H1 (cell line): ENCODE results near the gene MAPKAPK2. TPM values are rescaled to one million over a fixed set of nuclear protein-coding genes. Genes with fewer than 3 reads are reported as not detected.

Experiments
- CTCF ChIA-PET: fragments of 300-600 bp; sonication (Branson Sonifier 250); formaldehyde crosslinking; loops from one replicate; lab custom pipeline; 2021; ENCODE audit not compliant: partially characterized antibody; lab: Charles Lee
- POLR2A ChIA-PET: fragments of 300-600 bp; sonication (Branson Sonifier 250); formaldehyde crosslinking; loops from one replicate; lab custom pipeline; 2021; ENCODE audit warnings: inconsistent platforms; ENCODE audit not compliant: partially characterized antibody; lab: Charles Lee
- DNase-seq, 2 experiments: peaks; one replicate each; pipeline versions ENCODE4 v3.0.0 to v3.0.0-alpha.2; 2010 to 2022; ENCODE audit warnings: low spot score in 2 of 2, low read depth in 1 of 2, mixed read lengths in 1 of 2
- FAIRE-seq: peaks from 2 replicates; lab custom pipeline; 2011; peaks lifted over from hg19 to GRCh38; lab: Jason Lieb, UNC
- H2AFZ ChIP-seq: 2 replicates; pipeline ENCODE4 v1.8.1; 2012; ENCODE audit warnings: low read length, inconsistent platforms
- H2AK5ac ChIP-seq: 2 replicates; pipeline ENCODE4 v1.6.1; 2013; ENCODE audit warnings: low read depth, low read length
- H2BK120ac ChIP-seq: replicated peaks from 2 replicates; pipeline ENCODE3; 2013; ENCODE audit warnings: low read depth, low read length, inconsistent platforms
- H2BK12ac ChIP-seq: 2 replicates; pipeline ENCODE4 v1.6.1; 2013; ENCODE audit warnings: low read depth, low read length
- H2BK15ac ChIP-seq: 2 replicates; pipeline ENCODE4 v1.6.1; 2013; ENCODE audit warnings: low read length
- H2BK20ac ChIP-seq: 2 replicates; pipeline ENCODE4 v1.6.1; 2013; ENCODE audit warnings: low read length
- H2BK5ac ChIP-seq: 2 replicates; pipeline ENCODE4 v1.6.1; 2013; ENCODE audit warnings: low read depth, low read length
- H3K14ac ChIP-seq: 2 replicates; pipeline ENCODE4 v1.6.1; 2013; ENCODE audit warnings: inconsistent platforms; ENCODE audit not compliant: insufficient read length
- H3K18ac ChIP-seq: 2 replicates; pipeline ENCODE4 v1.6.1; 2013; ENCODE audit warnings: low read length; ENCODE audit errors: extremely low read depth
- H3K23ac ChIP-seq: 2 replicates; pipeline ENCODE4 v1.6.1; 2013; ENCODE audit warnings: inconsistent platforms; ENCODE audit not compliant: insufficient read length
- H3K23me2 ChIP-seq: 2 replicates; pipeline ENCODE4 v1.6.1; 2013; ENCODE audit warnings: low read depth, low read length
- H3K27ac ChIP-seq: 2 replicates; pipeline ENCODE4 v1.6.1; 2011; ENCODE audit warnings: low read depth, low read length, inconsistent platforms
- H3K27me3 ChIP-seq, 4 experiments: replicated peaks in 1 of 4; 1 replicate in 1 of 4; 2 replicates in 3 of 4; pipeline versions ENCODE4 v1.6.1 to v1.8.1; 2011 to 2013; ENCODE audit warnings: low read length in 3 of 4, mild to moderate bottlenecking in 3 of 4, inconsistent platforms in 2 of 4, mixed read lengths in 2 of 4, moderate library complexity in 1 of 4; ENCODE audit not compliant: control insufficient read depth in 3 of 4, insufficient read depth in 3 of 4; ENCODE audit errors: extremely low read depth in 1 of 4
- H3K36me3 ChIP-seq, 4 experiments: 2 replicates each; pipeline versions ENCODE4 v1.6.1 to v1.8.1; 2011 to 2013; ENCODE audit warnings: mild to moderate bottlenecking in 4 of 4, low read length in 3 of 4, moderate library complexity in 2 of 4, control low read depth in 1 of 4, inconsistent platforms in 1 of 4; ENCODE audit not compliant: insufficient read depth in 4 of 4, control insufficient read depth in 2 of 4
- H3K4ac ChIP-seq: replicated peaks from 2 replicates; pipeline ENCODE3; 2013; ENCODE audit warnings: low read length, low read depth, mixed read lengths, inconsistent platforms; ENCODE audit not compliant: insufficient read length
- H3K4me1 ChIP-seq, 4 experiments: replicated peaks in 1 of 4; 1 replicate in 1 of 4; 2 replicates in 3 of 4; pipeline versions ENCODE4 v1.6.1 to v1.8.1; 2011 to 2013; ENCODE audit warnings: low read length in 3 of 4, inconsistent platforms in 2 of 4, mixed read lengths in 1 of 4; ENCODE audit not compliant: insufficient read depth in 4 of 4, control insufficient read depth in 3 of 4
- H3K4me2 ChIP-seq, 2 experiments: 2 replicates each; pipeline versions ENCODE4 v1.6.1 to v1.8.1; 2011 to 2013; ENCODE audit warnings: low read depth in 2 of 2, low read length in 2 of 2, control low read depth in 1 of 2, inconsistent platforms in 1 of 2, mild to moderate bottlenecking in 1 of 2; ENCODE audit not compliant: insufficient read depth in 1 of 2
- H3K4me3 ChIP-seq, 4 experiments: fragments of 200-600, 300-600 bp in 1 of 4; sonication (generic), shearing (Covaris generic), sonication (Bioruptor Twin) in 1 of 4; 2 replicates each; pipeline versions ENCODE4 v1.5.1 to v1.8.1; 2011 to 2016; ENCODE audit warnings: low read length in 4 of 4, low read depth in 3 of 4, control low read depth in 2 of 4, inconsistent platforms in 2 of 4, mild to moderate bottlenecking in 2 of 4, mixed read lengths in 1 of 4, moderate library complexity in 1 of 4; ENCODE audit not compliant: insufficient read depth in 2 of 4; ENCODE audit errors: extremely low read depth in 1 of 4
- H3K56ac ChIP-seq: replicated peaks from 2 replicates; pipeline ENCODE3; 2013; ENCODE audit warnings: low read depth, mild to moderate bottlenecking, mixed read lengths, low read length, inconsistent platforms; ENCODE audit not compliant: insufficient read length
- H3K79me1 ChIP-seq: 2 replicates; pipeline ENCODE4 v1.6.1; 2013; ENCODE audit warnings: low read depth, low read length, control low read depth
- H3K79me2 ChIP-seq, 2 experiments: 2 replicates each; pipeline versions ENCODE4 v1.6.1 to v1.8.1; 2012 to 2013; ENCODE audit warnings: low read length in 2 of 2, mild to moderate bottlenecking in 2 of 2, inconsistent platforms in 1 of 2; ENCODE audit not compliant: insufficient read depth in 2 of 2, control insufficient read depth in 1 of 2
- H3K9ac ChIP-seq, 4 experiments: replicated peaks in 1 of 4; 1 replicate in 1 of 4; 2 replicates in 3 of 4; pipeline versions ENCODE4 v1.6.1 to v1.8.1; 2011 to 2013; ENCODE audit warnings: low read depth in 3 of 4, low read length in 3 of 4, control low read depth in 2 of 4, mild to moderate bottlenecking in 2 of 4, moderate library complexity in 2 of 4, inconsistent platforms in 1 of 4; ENCODE audit errors: extremely low read depth in 1 of 4
- H3K9me3 ChIP-seq, 2 experiments: 2 replicates each; pipeline versions ENCODE4 v1.6.1 to v1.8.1; 2012 to 2013; ENCODE audit warnings: mild to moderate bottlenecking in 2 of 2, moderate library complexity in 2 of 2, control low read depth in 1 of 2, inconsistent platforms in 1 of 2, low read depth in 1 of 2, low read length in 1 of 2, mixed read lengths in 1 of 2; ENCODE audit not compliant: insufficient read depth in 2 of 2
- H4K20me1 ChIP-seq, 2 experiments: replicated peaks in 1 of 2; 2 replicates each; pipeline versions ENCODE3 to v1.8.1; 2011 to 2013; ENCODE audit warnings: inconsistent platforms in 2 of 2, low read length in 2 of 2, mild to moderate bottlenecking in 1 of 2; ENCODE audit not compliant: insufficient read depth in 2 of 2, control insufficient read depth in 1 of 2
- H4K5ac ChIP-seq: 2 replicates; pipeline ENCODE4 v1.6.1; 2013; ENCODE audit warnings: low read length, low read depth, mixed read lengths, inconsistent platforms; ENCODE audit not compliant: insufficient read length
- H4K8ac ChIP-seq: 2 replicates; pipeline ENCODE4 v1.8.0; 2013; ENCODE audit warnings: mild to moderate bottlenecking, moderate library complexity, low read length, inconsistent platforms; ENCODE audit not compliant: insufficient read depth; ENCODE audit errors: extremely low read depth
- H4K91ac ChIP-seq: replicated peaks from 2 replicates; pipeline ENCODE3; 2013; ENCODE audit warnings: low read length, mixed read lengths, inconsistent platforms; ENCODE audit not compliant: insufficient read length
- RAD21 ChIP-seq, 2 experiments: IDR thresholded peaks in 1 of 2; conservative IDR thresholded peaks in 1 of 2; 2 replicates each; pipeline ENCODE4 v1.6.1; 2011; ENCODE audit warnings: low read depth in 2 of 2, low read length in 2 of 2, improper control_type of control experiment in 1 of 2, inconsistent platforms in 1 of 2, mild to moderate bottlenecking in 1 of 2, moderate library complexity in 1 of 2
- ZNF274 ChIP-seq: IDR thresholded peaks from 2 replicates; pipeline ENCODE4 v1.7.0; 2012; ENCODE audit warnings: low read length, borderline replicate concordance; ENCODE audit errors: extremely low read depth
- WGBS, 2 experiments: shearing (Covaris generic) in 1 of 2; methylation state at CpG; one replicate each; pipeline versions ENCODE4 v1.1.6 to v1.1.7; 2013 to 2015; ENCODE audit warnings: low lambda C conversion rate in 2 of 2, mixed read lengths in 2 of 2, inconsistent platforms in 1 of 2, low coverage in 1 of 2, missing lambda C conversion rate in 1 of 2; ENCODE audit not compliant: insufficient replicate concordance in 2 of 2, insufficient coverage in 1 of 2, insufficient read length in 1 of 2; ENCODE audit errors: extremely low coverage in 1 of 2, missing lambda C conversion rate in 1 of 2; 5-methylcytosine and 5-hydroxymethylcytosine counted together
- polyA plus RNA-seq, 7 experiments: library from polyadenylated mRNA; depleted of rRNA in 3 of 7; stranded (reverse) in 5 of 7; unstranded in 2 of 7; fragments of >200 nt in 5 of 7; fragments of 200-250 nt in 2 of 7; gene quantifications; 1 replicate in 5 of 7; 2 replicates in 1 of 7; 4 replicates in 1 of 7; pipeline versions ENCODE4 v1.2.1 to v1.2.3, GENCODE V29; 2011 to 2013; ENCODE audit warnings: missing spikeins in 2 of 7, mixed read lengths in 2 of 7
- total RNA-seq: library from RNA; stranded (reverse); fragmentation: NEBNext Ultra II Directional; extraction: Animal tissue kit (Norgen Biotek cat#: 25700); gene quantifications from 2 replicates; pipeline ENCODE4 v1.2.1, GENCODE V29; 2021
- TF ChIP-seq, protein P1 (sequence below), 3 experiments: IDR thresholded peaks; 1 replicate in 2 of 3; 2 replicates in 1 of 3; pipeline versions ENCODE4 v1.5.1 to v1.6.1; 2011; ENCODE audit warnings: low read length in 3 of 3, mild to moderate bottlenecking in 3 of 3, inconsistent platforms in 2 of 3, low read depth in 1 of 3, moderate library complexity in 1 of 3; ENCODE audit not compliant: insufficient read depth in 1 of 3; ENCODE audit errors: control extremely low read depth in 1 of 3

Gene MAPKAPK2
- total and polyA plus RNA-seq, 2 of the 8 experiments (the other 6 are each of a cell fraction or from before 2014, with no cell fraction given): 27.5 to 44.9 TPM

DNA sequence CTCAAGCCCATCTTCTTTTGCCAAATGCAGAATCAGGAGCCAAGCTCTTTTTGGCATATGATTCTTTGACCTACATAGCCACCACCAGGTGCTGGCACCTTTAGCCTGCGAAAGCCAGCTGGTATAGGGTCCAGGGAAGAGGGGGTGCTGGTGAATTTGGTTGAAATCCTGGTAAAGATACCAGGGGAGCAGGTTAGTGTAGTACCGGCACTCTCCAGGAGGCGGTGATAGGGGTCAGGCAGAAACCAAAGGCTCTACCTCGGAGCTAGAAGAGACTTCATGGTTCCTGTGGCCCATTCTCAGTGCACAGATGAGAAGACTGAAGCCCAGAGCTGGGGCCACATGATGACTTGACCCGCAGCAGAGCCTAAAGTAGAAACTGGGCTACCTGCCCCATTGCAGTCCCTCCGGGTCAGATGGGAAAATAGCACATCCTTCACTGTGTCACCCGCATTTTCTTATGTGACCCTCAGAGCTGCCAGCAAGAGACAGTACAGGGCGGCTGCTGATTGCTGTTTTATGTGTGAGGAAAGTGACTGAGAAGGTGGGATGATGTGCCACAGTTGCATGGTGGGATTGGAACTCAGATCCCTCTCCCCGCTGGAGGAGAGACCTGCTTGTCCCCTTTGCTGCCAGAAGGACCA, 49.9 kb downstream of the MAPKAPK2 start:
- H3K27ac ChIP-seq: no peak overlapping the region

More for the DNA sequence above, 49.9 kb downstream of the MAPKAPK2 start:
- Histone ChIP-seq H2AK5ac (no peak overlapping the region), H3K18ac (no peak overlapping the region), H3K23ac (no peak overlapping the region), H3K56ac (no peak overlapping the region), H3K9me3 (no peaks in the 10 kb centered on the region), H3K4me1 (peaks cover 0 to 3% (median 0%) of the 10 kb centered on the region in 4 experiments; a peak in 2 of 7 replicates), H3K9ac (no peak overlapping the region), H2BK12ac (no peak overlapping the region), H4K5ac (no peak overlapping the region), H4K20me1 (peaks cover 2 to 5% of the 10 kb centered on the region in 2 experiments), H2BK20ac (no peak overlapping the region), H3K4me2 (no peak overlapping the region), H3K23me2 (no peaks in the 10 kb centered on the region), H3K36me3 (peaks cover under 1 to 18% (median 4%) of the 10 kb centered on the region in 4 experiments; a peak in 4 of 8 replicates), H3K79me1 (no peaks in the 10 kb centered on the region; the same call in 1 of the 2 replicates), H2AFZ (no peak overlapping the region), H2BK15ac (no peak overlapping the region), H4K8ac (no peak overlapping the region; the same call in 1 of the 2 replicates), H3K27me3 (no peaks in the 10 kb centered on the region), H4K91ac (no peak overlapping the region), H3K14ac (no peak overlapping the region), H2BK120ac (no peak overlapping the region), H3K4me3 (no peak overlapping the region), H3K79me2 (no peaks in the 10 kb centered on the region), H3K4ac (no peak overlapping the region), H2BK5ac (no peak overlapping the region)
- ChIA-PET CTCF (interaction anchor here (0.6 to 8.0 kb wide), 90 partner anchors 10 to 299 kb away, joined by 3 to 81 read pairs (median 4); partner anchors contain the start of genes DYRK3, FCAMR, FCMR and IL10), POLR2A (interaction anchor here (1.2 kb wide), 1 partner anchor 34 kb away, joined by 3 read pairs; no protein-coding TSS in a partner anchor)
- TF ChIP-seq, protein P1, sequence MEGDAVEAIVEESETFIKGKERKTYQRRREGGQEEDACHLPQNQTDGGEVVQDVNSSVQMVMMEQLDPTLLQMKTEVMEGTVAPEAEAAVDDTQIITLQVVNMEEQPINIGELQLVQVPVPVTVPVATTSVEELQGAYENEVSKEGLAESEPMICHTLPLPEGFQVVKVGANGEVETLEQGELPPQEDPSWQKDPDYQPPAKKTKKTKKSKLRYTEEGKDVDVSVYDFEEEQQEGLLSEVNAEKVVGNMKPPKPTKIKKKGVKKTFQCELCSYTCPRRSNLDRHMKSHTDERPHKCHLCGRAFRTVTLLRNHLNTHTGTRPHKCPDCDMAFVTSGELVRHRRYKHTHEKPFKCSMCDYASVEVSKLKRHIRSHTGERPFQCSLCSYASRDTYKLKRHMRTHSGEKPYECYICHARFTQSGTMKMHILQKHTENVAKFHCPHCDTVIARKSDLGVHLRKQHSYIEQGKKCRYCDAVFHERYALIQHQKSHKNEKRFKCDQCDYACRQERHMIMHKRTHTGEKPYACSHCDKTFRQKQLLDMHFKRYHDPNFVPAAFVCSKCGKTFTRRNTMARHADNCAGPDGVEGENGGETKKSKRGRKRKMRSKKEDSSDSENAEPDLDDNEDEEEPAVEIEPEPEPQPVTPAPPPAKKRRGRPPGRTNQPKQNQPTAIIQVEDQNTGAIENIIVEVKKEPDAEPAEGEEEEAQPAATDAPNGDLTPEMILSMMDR (IDR thresholded peaks at IDR 0.05; ENCODE audit: control extremely low read depth in 1 of 3, insufficient read depth in 1 of 3, low read depth in 1 of 3, low read length in 3 of 3): peak; percentile 66 to 87 (median 86)
- TF ChIP-seq ZNF274 (no peak), RAD21 (IDR thresholded peaks at IDR 0.05 in 1 of 2, conservative IDR thresholded peaks at IDR 0.05 in 1 of 2; ENCODE audit: low read depth in 2 of 2, low read length in 2 of 2) (peak; percentile 80 to 84)
- WGBS, 2 experiments: 58% methylated on average over 9 of the region's 9 CpGs; no CpG with 5 or more reads in 1 of the 2 experiments
- DNase-seq: peak in 1 of 2 experiments; percentile 94
- FAIRE-seq: no peak
